HK-2 (cell line): Measurements from ENCODE around the gene GLIS1.

Source experiments
- DNase-seq: peaks from one replicate; pipeline ENCODE4 v3.0.0-alpha.2; 2018; ENCODE audit not compliant: unreplicated experiment

Gene GLIS1

DNA sequence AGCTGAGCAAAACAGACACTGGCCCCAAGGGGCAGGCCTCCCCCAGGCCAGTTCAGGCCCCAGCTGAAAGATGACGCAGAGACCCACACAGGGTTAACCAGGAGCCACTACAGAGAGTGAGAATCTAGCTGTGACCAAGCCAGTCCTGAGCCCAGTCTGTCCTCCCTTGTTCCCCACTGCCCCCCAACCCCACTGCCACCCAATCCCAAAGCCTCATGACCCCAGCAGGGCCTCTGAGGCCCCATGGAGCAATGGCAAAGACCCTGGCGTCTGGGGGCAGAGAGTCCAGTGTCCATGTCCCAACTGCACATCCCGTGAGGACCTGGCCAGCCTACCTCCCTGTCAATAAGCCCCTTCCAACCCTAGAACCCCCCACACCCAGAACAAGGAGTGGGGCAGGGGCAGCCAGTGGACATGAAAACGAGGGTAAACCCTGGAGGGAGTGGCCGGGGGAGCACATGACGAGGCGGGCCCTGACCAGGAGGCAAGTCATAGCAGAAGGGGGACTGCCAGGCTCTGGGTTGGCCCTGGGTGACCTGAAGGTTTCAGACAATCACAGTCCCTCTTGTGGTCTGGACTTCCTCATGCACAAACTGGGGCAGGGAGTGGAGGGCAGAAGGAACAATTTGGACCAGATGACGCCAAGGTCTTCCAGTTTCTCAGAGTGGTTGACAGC lies 100.5 kb downstream of the GLIS1 start:
- no peak for DNase-seq

DNA sequence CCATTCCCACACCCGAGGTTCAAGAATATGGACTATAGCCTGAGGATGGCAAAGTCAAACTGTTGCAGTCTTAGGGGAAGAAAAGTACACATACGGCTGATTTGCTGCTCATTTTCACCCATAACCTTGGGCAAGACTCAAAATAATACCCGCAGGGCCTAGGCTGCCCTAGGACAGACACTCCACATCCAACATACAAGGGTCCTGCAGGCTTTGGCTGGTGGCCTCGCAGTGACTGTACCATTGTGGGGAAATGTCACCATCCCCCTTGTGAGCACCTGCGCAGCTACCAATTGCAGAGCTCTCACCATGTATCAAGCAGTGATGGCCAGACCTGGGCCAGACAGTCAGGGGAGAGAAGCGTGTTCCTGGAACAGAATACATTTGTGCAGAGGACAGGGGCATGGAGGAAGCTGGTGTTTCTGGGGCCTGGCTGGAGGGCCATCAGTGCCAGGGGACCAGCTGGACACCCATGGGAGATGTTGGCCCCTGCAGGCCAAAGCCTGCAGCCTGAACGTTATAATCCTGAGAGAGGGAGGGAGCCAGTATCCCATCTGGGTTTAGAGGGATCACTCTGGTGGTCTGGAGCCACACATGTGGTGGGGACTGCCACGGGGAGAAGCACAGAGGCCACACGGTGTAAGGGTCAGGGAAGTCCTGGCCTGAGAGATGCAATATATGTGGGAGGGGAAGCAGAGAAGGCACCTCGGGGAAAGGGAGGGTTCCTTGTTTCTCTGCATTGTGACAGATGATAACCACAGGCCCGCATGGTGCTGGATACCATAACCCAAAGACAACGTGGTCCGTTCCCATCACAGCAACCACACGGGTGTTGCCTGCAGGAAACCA lies 101.2 kb downstream of the GLIS1 start:
- DNase-seq: no peak

DNA sequence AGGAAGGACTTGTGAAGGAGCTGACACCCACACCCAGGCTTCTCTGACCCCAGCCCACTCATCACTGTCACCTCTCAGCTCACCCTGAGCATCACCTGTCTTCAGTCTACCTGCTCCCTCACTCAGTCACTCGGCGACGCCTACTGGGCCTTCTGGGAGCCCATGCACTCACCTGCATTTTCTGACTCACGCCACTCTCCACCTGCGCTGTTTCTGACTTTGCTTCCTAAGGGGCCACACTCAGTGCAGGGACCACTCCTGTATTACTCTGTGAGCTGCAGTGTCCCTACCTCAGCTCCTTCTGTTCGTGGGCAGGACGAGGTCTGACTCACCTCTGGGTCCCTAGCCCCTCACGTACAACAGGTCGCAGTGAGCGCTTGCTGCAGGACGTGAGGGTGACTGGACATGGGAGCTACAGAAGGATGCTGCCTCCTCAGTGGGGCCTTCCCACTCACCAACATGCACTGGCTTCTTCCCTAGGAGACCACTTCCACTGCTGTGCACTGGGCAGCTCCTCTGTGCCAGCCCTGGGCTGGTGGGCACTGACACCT lies 102.3 kb downstream of the GLIS1 start:
- DNase-seq: no peak

DNA sequence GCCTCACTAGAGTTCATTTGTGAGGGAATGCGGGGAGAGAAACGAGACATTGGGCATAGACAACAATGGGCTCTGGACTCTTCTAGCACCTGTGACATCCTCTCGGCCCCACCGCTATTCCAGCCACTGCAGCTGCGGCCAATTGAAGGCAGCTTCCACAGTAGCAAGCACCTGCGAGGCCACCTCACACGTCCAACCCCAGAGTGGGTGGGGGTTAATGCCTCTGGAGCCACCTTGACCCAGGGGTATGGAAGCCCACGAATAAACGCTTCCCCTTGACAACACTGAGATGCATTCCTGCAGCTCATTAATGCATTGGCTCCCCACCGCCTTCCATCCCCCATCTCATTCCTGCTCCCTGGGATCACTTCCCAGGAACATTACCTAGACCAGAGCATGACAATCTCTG lies 104.4 kb downstream of the GLIS1 start:
- no peak for DNase-seq

DNA sequence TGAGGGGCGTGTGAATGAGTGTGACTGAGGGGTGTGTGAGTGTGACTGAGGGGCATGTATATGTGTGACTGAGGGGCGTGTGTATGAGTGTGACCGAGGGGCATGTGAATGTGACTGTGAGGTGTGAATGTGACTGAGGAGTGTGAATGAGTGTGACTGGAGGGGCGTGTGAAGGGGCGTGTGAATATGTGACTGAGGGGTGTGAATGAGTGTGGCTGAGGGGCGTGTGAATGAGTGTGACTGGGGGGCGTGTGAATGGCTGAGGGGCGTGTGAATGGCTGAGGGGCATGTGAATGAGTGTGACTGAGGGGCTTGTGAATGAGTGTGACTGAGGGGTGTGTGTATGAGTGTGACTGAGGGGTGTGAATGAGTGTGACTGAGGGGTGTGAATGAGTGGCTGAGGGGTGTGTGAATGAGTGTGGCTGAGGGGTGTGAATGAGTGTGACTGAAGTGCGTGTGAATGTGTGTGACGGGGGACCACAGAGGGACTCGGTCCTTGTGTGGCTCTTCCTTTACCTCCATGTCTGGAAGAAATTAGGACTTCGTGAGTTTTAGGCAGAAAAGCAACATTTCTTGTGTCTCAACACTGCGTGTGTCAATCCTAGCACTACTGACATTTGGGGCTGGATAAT lies 105.8 kb downstream of the GLIS1 start:
- DNase-seq: no peak

DNA sequence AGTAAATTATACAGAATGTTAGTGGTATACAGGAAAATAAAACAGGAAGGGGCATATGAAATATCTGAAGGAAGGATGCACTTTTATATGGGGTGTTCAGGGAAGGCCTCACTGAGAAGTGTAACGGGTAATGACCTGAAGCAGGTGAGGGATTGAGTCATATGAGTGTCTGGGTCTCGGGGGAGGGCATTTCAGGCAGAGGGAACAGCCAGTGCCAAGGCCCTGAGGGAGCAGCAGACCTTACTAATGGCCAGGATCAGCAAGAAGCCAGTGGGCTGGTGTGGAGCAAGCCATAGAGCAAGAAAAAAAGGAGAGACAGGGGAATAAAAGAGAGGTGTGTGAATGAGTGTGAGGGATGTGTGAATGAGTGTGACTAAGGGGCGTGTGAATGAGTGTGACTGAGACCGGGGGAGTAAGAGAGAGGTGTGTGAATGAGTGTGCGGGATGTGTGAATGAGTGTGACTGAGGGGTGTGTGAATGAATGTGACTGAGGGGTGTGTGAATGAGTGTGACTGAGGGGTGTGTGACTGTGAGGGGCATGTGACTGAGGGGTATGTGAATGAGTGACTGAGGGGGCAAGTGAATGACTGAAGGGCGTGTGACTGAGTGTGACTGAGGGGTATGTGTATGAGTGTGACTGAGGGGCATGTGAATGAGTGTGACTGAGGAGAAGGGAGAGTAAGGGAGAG lies 107.2 kb downstream of the GLIS1 start:
- no peak for DNase-seq

DNA sequence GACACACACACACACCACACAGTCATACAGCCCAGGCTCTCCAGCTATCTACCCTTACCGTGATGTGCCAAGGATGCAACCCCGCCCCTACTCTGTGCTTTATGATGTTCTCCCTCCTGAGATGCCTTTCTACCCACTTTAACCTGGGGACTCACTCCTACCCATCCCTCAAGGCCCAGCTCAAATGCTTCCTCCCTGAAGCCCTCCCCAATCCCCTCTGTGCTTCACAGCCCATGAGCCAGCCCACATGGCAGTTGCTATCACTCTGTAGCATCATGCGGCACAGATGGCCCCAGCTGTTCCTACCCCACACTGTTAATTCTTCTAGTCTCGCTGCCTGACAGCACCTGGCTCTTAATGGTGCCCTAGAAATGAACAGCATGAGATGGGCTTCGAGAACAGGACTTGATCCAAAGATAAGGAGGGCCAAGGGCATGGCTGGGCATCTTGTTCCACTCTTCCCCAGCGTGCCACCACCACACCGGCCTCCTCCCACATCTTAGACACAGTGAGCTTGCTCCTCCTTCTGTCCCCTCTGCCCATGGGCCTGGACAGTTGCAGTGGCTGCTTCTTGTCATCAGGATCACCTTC lies 109.8 kb downstream of the GLIS1 start:
- no peak for DNase-seq

DNA sequence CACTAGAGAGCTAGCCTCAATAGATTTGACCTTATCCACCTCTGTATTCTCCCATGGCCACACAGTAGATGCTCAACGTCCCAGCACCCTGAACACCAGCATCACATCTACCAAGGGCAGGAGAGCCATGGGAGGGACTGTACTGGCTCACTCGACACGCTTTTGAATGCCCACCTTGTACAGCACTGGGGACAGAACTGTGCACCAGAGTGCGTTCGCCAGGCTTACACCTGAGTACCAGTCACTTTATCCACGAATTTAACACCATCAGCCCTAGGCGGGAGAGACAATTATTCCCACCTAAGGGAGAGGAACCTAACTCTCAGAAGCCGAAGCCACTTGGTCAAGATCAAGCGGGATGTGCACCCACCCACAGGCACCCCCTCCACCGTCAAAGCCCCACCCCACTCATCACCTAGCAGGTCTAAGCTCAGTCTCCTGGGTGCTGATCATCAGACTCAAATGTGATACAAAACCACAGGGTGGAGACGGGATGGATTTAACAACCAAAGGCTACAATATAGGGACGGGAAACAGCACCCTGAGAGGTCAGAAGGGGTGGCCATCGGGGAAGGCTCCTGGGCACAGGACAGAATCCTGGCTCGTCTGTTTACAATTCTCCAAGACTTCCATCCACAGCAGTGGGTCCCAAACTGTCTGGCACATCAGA lies 110.5 kb downstream of the GLIS1 start:
- DNase-seq: no peak

DNA sequence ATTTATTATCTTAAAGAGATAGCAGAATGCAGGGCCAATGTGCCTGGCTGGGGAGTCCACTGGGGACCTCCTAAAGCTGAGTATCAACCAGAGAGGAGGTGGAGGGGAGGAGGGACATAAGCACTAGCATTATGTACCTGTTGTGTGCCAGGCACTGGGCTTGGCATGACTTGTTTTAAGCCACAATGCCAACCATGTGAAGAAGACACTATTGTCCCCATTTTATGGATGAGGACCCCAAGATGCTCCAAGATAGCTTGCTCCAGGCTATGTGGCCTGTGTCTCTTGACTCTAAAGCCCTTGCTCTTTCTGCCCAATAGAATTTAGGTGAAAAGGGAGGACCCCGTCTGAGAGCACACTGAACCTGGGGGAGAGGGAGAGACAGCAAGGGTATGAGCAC lies 111.3 kb downstream of the GLIS1 start:
- no peak for DNase-seq

DNA sequence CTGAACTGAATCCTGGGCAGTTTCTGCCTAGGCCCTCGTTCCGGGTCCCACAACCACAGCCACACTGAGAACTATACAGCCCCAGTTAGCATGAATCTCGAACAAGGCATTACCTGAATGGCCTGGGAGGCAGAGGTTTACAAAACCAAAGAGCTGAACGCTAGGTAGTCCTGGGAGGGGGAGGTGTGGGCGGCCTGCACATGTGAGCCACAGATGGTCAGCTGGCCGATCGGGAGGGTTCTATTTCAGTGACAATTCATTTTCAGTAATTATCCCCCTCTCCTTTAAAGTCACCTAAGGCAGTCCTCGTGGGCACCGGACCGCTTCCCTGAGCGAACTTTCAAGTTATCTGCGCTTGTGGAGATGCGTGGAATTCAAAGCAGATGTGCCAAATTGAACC lies 111.9 kb downstream of the GLIS1 start:
- no peak for DNase-seq

DNA sequence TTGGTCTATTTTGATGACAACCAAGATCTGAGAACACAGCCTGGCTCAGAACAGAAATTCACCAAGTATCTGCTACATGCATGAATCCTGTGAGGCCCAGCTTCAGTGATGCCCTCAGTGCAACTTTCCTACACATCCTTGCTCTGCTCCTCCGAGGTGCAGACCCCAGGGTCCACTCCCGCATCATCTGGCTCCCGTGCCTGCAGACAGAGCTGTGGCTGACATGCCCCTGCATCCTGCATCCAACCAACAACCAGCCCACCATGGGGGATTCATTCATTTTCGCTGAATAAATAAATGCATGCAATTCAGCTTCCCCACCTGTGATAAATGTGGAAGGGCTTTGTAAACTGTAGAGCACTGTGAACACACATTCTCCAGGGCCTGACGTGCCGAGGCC lies 112.3 kb downstream of the GLIS1 start:
- DNase-seq: no peak

DNA sequence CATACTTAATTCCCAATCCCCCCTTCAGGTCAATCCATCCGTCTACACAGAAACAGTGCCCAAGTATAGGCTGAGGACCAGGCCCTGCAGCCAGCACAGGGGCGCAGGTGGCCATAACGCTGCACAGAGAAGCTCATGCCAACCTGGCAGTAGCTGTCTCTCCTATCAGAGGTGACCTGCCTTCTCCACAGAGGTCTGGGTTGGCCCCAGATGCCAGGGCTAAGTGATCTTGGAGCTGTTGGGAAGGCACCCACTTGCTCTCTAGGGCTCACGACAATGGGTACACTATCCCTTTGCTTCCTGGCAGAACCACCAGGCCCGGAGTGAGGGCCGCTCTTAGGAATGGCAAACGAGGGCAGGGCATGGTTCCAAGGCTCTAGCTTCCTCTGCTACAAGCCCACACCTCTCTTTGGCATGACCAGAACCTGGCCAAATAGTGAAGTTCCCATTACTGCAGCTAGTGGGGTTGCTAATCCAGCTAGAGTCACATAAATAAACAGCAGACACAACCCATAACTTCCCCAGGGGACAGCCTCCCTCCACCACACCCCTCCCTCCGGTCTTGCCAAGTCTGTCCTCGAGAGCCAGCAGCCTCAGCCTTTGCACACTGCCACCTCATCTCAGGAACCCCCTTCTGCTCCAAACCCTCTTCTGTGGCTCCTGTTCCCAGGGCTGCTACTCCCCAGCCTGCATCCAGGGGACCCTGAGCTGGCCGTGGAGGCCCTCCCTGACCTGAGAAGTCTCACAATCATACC lies 113.0 kb downstream of the GLIS1 start:
- DNase-seq: no peak

DNA sequence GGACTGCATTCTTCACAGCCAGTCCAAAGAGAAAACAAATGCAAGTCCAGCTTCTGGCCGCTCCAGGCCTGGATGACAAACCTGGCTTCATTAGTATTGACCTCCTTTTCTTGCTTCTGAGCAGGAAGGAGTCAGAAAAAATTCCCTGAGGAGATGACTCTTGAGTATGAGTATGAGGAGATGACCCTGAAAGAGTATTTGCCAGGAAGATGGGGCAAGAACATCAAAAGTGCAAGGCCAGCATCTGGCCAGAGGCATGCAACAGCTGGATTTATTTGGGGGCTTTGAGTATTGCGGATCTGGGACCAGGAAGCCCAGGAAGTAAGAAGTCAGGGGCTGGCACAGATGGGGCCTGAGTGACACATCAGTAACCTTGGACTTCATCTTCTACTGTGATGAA lies 113.9 kb downstream of the GLIS1 start:
- no peak for DNase-seq

DNA sequence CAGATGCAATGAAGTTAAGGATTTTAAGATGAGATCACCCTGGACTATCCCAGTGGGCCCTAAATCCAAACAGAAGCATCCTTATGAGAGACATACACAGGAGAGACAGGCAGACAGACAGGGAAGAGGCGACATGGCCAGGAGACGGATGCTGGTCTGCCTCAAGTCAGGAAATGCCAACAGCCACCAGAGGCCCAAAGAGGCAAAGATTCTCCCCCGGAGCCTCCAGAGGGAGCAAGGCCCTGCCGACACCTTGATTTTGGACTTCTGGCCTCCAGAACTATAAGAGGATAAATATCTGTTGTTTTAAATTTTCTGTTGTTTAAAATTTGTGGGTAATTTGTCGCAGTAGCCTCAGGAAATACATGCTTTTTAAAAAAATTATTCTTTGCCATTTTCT lies 116.4 kb downstream of the GLIS1 start:
- no peak for DNase-seq

DNA sequence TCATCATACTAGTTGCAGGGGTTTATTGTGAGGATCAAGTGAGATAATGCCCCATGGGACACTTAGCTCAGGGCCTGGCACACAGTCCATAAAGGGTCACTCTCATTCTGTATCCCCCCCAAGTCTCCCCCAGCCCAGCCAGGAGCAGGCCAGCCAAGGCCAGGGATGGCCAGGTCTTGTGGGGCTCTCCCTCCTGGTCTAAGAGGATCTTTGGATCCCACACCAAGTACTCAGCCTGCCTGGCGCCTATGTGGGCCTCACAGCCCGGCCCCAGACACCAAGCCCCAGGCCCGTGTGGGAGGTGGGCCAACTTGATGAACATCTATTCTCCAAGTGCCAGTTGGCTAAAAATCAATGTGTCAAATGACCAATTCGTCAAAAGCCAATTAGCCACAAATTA lies 117.8 kb downstream of the GLIS1 start:
- no peak for DNase-seq

DNA sequence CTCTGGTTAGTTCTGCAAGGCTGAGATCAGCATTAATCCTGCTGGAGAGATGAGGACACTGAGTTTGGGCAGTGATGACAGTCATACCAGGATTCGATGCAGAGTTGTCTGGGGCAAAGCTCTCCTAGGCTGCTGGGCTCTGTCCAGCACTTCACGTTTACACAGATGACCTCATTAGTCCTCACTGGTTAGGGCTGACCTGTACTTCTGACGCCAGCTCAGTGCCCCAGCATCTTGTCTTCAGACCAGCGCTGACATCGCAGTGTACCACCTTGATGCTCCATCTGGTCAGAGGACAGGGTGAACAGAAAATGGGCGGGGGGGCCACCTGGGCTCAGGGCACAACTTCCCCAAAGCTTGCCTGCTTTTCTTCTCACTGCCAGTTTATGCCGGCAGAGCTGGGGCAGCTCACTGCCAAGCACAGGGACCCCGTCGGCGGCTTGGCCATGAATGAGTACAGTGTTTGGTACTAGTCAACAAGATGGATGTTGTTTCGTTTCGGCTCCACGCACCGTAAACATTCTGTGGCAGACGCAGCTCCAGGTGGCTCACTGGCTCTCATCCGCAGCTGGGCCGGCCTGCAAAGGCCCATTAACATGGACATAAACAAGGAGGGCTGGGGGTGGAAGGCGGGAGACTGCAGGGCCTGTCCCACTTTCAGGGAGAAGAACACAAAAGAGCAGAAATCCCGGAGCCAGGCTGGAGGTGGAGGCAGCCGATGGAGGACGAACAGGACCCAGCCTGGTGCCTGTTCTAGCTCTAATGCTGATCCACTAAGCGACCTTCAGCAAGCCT lies 118.7 kb downstream of the GLIS1 start:
- no peak for DNase-seq

DNA sequence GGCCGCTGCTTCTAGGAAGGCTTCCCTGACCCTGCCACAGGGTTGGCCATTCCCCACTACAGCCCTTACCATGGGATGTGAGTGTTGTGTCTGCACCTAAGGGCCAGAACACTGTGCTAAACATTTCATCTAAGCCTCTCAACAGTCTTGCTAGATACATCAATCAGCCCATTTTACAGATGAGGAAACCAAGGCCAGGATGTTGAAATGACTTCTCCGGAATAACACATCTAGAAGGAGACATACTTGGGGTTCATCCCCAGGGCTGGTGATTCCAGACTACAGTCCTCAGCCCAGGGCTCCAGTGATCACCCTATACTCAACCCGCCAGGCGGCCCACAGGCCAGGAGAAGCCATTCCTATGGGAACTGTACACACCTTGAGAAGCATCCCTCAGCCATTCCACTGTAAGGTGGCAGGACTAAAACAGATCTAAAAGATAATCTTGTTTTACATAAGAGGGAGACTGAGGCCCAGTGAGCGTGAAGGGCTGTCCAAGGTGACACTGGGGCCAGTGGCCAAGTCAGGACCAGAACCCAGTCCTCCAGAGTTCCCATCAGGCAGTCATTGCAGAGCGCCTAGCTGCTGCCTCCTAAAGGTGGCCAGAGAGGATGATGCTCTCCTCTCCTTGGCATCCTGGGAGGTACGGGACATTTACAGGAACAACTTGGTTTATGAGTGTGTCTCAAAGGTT lies 119.5 kb downstream of the GLIS1 start:
- DNase-seq: no peak

DNA sequence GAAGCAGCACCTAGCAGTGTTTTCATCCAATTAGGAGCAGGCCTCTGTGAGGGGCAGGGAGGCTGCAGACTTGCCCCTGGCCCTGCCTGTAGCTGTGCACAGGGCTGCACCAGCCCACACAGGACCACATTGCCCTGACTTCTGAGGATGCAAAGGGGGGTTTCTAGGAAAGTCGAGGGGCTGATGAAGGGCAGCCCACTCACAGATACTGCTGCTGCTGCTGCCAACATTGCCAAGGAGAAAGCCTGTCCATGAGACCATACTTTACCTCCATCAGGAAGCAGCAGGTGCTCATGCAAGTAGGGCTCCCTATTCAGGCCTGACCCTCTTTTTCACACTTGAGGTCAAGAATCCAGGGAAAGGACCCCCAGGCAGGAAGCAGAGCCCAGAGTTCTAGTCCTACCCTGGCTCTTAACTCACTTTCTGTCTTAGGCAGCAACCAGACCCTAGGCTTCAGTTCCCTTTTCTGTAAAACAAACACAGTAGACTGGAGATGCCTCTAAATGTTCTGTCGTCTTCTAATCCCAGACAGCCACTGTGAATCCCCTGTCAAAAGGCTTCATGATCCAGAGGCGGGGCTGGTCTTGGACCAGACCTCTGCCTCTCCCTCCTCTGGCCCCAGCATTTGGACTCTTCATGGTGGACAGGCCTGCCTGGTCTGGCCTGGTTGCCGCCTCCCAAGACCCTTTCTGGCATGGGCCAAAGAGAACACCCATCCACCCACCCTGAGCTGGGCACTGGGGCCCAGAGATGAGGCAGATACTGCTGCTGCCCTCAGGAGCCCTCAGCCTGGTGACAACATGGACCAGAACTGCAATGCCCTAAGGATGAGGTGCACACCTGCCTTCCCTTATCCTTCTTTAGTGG lies 120.2 kb downstream of the GLIS1 start:
- no peak for DNase-seq
